Caco-2 (cell line): ENCODE measurements around the gene CAPRIN2. TPM values are rescaled to one million over a fixed set of nuclear protein-coding genes. Genes with fewer than 3 reads are reported as not detected.
A peak's percentile ranks its signal among the peaks of the same experiment; 100 is the strongest.

Source experiments
- BruUV-seq: library from RNA; stranded (reverse); fragments of 400-500 nt; replicated peaks from 2 replicates; lab custom pipeline; 2021; lab: Mats Ljungman, UMichigan
- CTCF ChIA-PET: fragments of 300-600 bp; sonication (Branson Sonifier 250); formaldehyde crosslinking; loops from one replicate; lab custom pipeline; 2022; ENCODE audit warnings: antibody characterized with exemption; lab: Charles Lee
- POLR2A ChIA-PET: fragments of 300-600 bp; sonication (Branson Sonifier 250); formaldehyde crosslinking; loops from one replicate; lab custom pipeline; 2022; ENCODE audit warnings: antibody characterized with exemption; lab: Charles Lee
- DNase-seq, 2 experiments: peaks; one replicate each; pipeline versions ENCODE4 v3.0.0 to v3.0.0-alpha.2; 2020 to 2022
- H3K27me3 ChIP-seq: replicated peaks from 2 replicates; pipeline ENCODE4 v1.6.0; 2011; ENCODE audit warnings: low read length; ENCODE audit not compliant: control insufficient read depth, insufficient read depth
- H3K36me3 ChIP-seq: 2 replicates; pipeline ENCODE4 v1.5.1; 2011; ENCODE audit warnings: low read length; ENCODE audit not compliant: control insufficient read depth, insufficient read depth
- H3K4me1 ChIP-seq: fragments of 250-450 bp; sonication (Bioruptor Pico); 2 replicates; pipeline ENCODE4 v1.5.1; 2020; ENCODE audit warnings: mild to moderate bottlenecking
- H3K4me3 ChIP-seq: 2 replicates; pipeline ENCODE4 v1.5.1; 2011; ENCODE audit warnings: low read depth, mild to moderate bottlenecking, control low read depth, low read length
- H3K9me3 ChIP-seq: fragments of 250-450 bp; sonication (Bioruptor Pico); 2 replicates; pipeline ENCODE4 v1.5.1; 2020; ENCODE audit warnings: mild to moderate bottlenecking, moderate library complexity
- H3K27ac Mint-ChIP-seq: one replicate; pipeline ENCODE4 v1.8.0; 2022; ENCODE audit warnings: mixed read lengths; ENCODE audit not compliant: unreplicated experiment
- H3K27me3 Mint-ChIP-seq: one replicate; pipeline ENCODE4 v1.8.0; 2022; ENCODE audit warnings: mixed read lengths; ENCODE audit not compliant: insufficient read depth, unreplicated experiment
- H3K36me3 Mint-ChIP-seq: one replicate; pipeline ENCODE4 v1.8.0; 2022; ENCODE audit warnings: mild to moderate bottlenecking, mixed read lengths; ENCODE audit not compliant: insufficient read depth, unreplicated experiment
- H3K4me1 Mint-ChIP-seq: one replicate; pipeline ENCODE4 v1.8.0; 2022; ENCODE audit warnings: low read depth, mixed read lengths; ENCODE audit not compliant: unreplicated experiment
- H3K4me3 Mint-ChIP-seq: one replicate; pipeline ENCODE4 v1.8.0; 2022; ENCODE audit warnings: mild to moderate bottlenecking, moderate library complexity, mixed read lengths; ENCODE audit not compliant: unreplicated experiment
- H3K9me3 Mint-ChIP-seq: one replicate; pipeline ENCODE4 v1.8.0; 2022; ENCODE audit warnings: mixed read lengths; ENCODE audit not compliant: unreplicated experiment
- CTCF ChIP-seq, 2 experiments: fragments of 200-600 bp in 1 of 2; IDR thresholded peaks; 1 replicate in 1 of 2; 2 replicates in 1 of 2; pipeline versions ENCODE4 v1.5.1 to v1.8.0; 2011 to 2022; ENCODE audit warnings: antibody characterized with exemption in 1 of 2, control low read depth in 1 of 2, inconsistent platforms in 1 of 2, low read depth in 1 of 2, low read length in 1 of 2, mild to moderate bottlenecking in 1 of 2, moderate library complexity in 1 of 2; ENCODE audit not compliant: insufficient read depth in 1 of 2, severe bottlenecking in 1 of 2, unreplicated experiment in 1 of 2
- intact Hi-C: fragments of 100-400 bp; cut with micrococcal nuclease; formaldehyde crosslinking; loops from one replicate; pipeline ENCODE4 v1.10.0; 2022; ENCODE audit not compliant: unreplicated experiment
- total RNA-seq: library from RNA; stranded (reverse); gene quantifications from 2 replicates; pipeline ENCODE4 v1.2.3, GENCODE V29; 2022

Gene CAPRIN2
- total RNA-seq, 1 experiment from 2014 or later, result 19.6 TPM

GRCh38 chr12:30755395-30755762 is 628 bp upstream of the CAPRIN2 start:
- ChIA-PET POLR2A (interaction anchor here (0.6 to 1.2 kb wide), 3 partner anchors 9 to 249 kb away, joined by 6 to 14 read pairs (median 9); partner anchors contain the start of gene IPO8), CTCF (interaction anchor here (0.6 to 3.6 kb wide), 5 partner anchors 38 to 1275 kb away, joined by 3 to 21 read pairs (median 14); partner anchors contain the start of gene IPO8)
- intact Hi-C loops, result loop anchor here (1.0 to 10.0 kb wide), 3 partner anchors 8 to 551 kb away; no protein-coding TSS in a partner anchor
- Mint-ChIP-seq H3K4me3 (peak overlapping the region; percentile 93), H3K36me3 (peaks cover 12% of the 10 kb centered on the region), H3K27ac (peak overlapping the region; percentile 30), H3K4me1 (peaks cover 27% of the 10 kb centered on the region), H3K27me3 (no peaks in the 10 kb centered on the region), H3K9me3 (no peaks in the 10 kb centered on the region)
- Histone ChIP-seq H3K4me3 (peak overlapping the region; percentile 83), H3K9me3 (no peaks in the 10 kb centered on the region; the same call in 1 of the 2 replicates), H3K27me3 (no peaks in the 10 kb centered on the region), H3K36me3 (no peaks in the 10 kb centered on the region), H3K4me1 (peaks cover 12% of the 10 kb centered on the region; the same call in 1 of the 2 replicates)
- BruUV-seq, result no TSS peak
- TF ChIP-seq CTCF (IDR thresholded peaks at IDR 0.05; ENCODE audit: insufficient read depth in 1 of 2, low read depth in 1 of 2, low read length in 1 of 2, severe bottlenecking in 1 of 2, unreplicated experiment in 1 of 2), result no peak
- no peak for DNase-seq

GRCh38 chr12:30754383-30754749 is 385 bp downstream of the CAPRIN2 start:
- H3K36me3 ChIP-seq, result no peaks in the 10 kb centered on the region
- ChIA-PET CTCF (interaction anchor here (1.2 to 3.6 kb wide), 5 partner anchors 11 to 59 kb away, joined by 3 to 21 read pairs (median 14); partner anchors contain the start of gene IPO8), POLR2A (interaction anchor here (0.5 to 1.2 kb wide), 3 partner anchors 10 to 59 kb away, joined by 3 to 14 read pairs (median 6); partner anchors contain the start of gene IPO8)
- H3K9me3 ChIP-seq, result no peaks in the 10 kb centered on the region
- H3K36me3 Mint-ChIP-seq, result peaks cover 12% of the 10 kb centered on the region
- no TSS peak for BruUV-seq
- no peak for DNase-seq
- peak overlapping the region; percentile 93 for H3K4me3 Mint-ChIP-seq
- no peaks in the 10 kb centered on the region for H3K27me3 ChIP-seq
- H3K9me3 Mint-ChIP-seq, result no peaks in the 10 kb centered on the region
- H3K27ac Mint-ChIP-seq, result peak overlapping the region; percentile 30
- peak overlapping the region; percentile 83 for H3K4me3 ChIP-seq
- peaks cover 27% of the 10 kb centered on the region for H3K4me1 Mint-ChIP-seq
- no peaks in the 10 kb centered on the region for H3K27me3 Mint-ChIP-seq
- no peak for TF ChIP-seq CTCF (IDR thresholded peaks at IDR 0.05; ENCODE audit: insufficient read depth in 1 of 2, low read depth in 1 of 2, low read length in 1 of 2, severe bottlenecking in 1 of 2, unreplicated experiment in 1 of 2)
- intact Hi-C loops, result loop anchor here (1.0 to 10.0 kb wide), 4 partner anchors 42 to 550 kb away; partner anchors contain the start of gene IPO8
- peaks cover 12% of the 10 kb centered on the region; the same call in 1 of the 2 replicates for H3K4me1 ChIP-seq

- no peak for DNase-seq
Observed at GRCh38 chr12:30753751-30754382, 884 bp downstream of the CAPRIN2 start.

More at GRCh38 chr12:30753751-30754382, 884 bp downstream of the CAPRIN2 start:
- Mint-ChIP-seq H3K9me3 (no peaks in the 10 kb centered on the region), H3K4me1 (peaks cover 25% of the 10 kb centered on the region), H3K36me3 (peaks cover 12% of the 10 kb centered on the region), H3K27ac (peak overlapping the region; percentile 30), H3K4me3 (peak overlapping the region; percentile 93), H3K27me3 (no peaks in the 10 kb centered on the region)
- Histone ChIP-seq H3K4me1 (peaks cover 12% of the 10 kb centered on the region; the same call in 1 of the 2 replicates), H3K9me3 (no peaks in the 10 kb centered on the region), H3K4me3 (peak overlapping the region; percentile 83), H3K27me3 (no peaks in the 10 kb centered on the region), H3K36me3 (no peaks in the 10 kb centered on the region)
- intact Hi-C loops, result loop anchor here (1.0 to 10.0 kb wide), 5 partner anchors 42 to 549 kb away; partner anchors contain the start of gene IPO8
- no peak for TF ChIP-seq CTCF (IDR thresholded peaks at IDR 0.05; ENCODE audit: insufficient read depth in 1 of 2, low read depth in 1 of 2, low read length in 1 of 2, severe bottlenecking in 1 of 2, unreplicated experiment in 1 of 2)
- POLR2A ChIA-PET, result interaction anchor here (0.6 to 0.7 kb wide), 2 partner anchors 10 to 58 kb away, joined by 3 to 7 read pairs; partner anchors contain the start of gene IPO8
- TSS peak; percentile 49 for BruUV-seq
- CTCF ChIA-PET, result interaction anchor here (0.7 to 3.6 kb wide), 7 partner anchors 10 to 53 kb away, joined by 3 to 21 read pairs (median 3); no protein-coding TSS in a partner anchor
